NCI-H446 (cell line): ENCODE measurements around the gene GJA10.

ENCODE experiments used
- DNase-seq, 2 experiments: peaks; one replicate each; lab custom pipeline; 2025; lab: John Stamatoyannopoulos, UW

Gene GJA10

GRCh38 chr6:89944826-89945407 lies 50.6 kb downstream of the GJA10 start:
- DNase-seq = peak in 1 of 2 experiments; percentile 9
